HG03159 (cell line): Measurements from ENCODE around the gene CLDN4.
"Not testable (repeated sequence)": the region's sequence is repeated elsewhere in the genome, so short reads cannot be mapped to it uniquely, and the experiment has no call there.

Source experiments
- ATAC-seq: cut with Tn5 transposase; IDR thresholded peaks from one replicate; pipeline ENCODE4 v1.9.1; 2021; ENCODE audit warnings: mild to moderate bottlenecking, moderate library complexity; ENCODE audit not compliant: unreplicated experiment

Gene CLDN4

GRCh38 chr7:73823257-73823656, 7.5 kb upstream of the CLDN4 start:
- no peak for ATAC-seq

GRCh38 chr7:73823873-73824592, 6.8 kb upstream of the CLDN4 start:
- ATAC-seq, result no peak

GRCh38 chr7:73824986-73825385, 5.8 kb upstream of the CLDN4 start:
- ATAC-seq, result no peak

GRCh38 chr7:73827567-73828106, 3.2 kb upstream of the CLDN4 start:
- ATAC-seq, result no peak

- no peak for ATAC-seq
These were observed 2.5 kb upstream of the CLDN4 start for GRCh38 chr7:73828107-73828803.

GRCh38 chr7:73828972-73829371, 1.8 kb upstream of the CLDN4 start:
- ATAC-seq, result no peak

GRCh38 chr7:73829505-73829904, 1.3 kb upstream of the CLDN4 start:
- no peak for ATAC-seq

- ATAC-seq, result no peak
These were observed 695 bp upstream of the CLDN4 start for GRCh38 chr7:73829921-73830680.

GRCh38 chr7:73831584-73831833, 713 bp downstream of the CLDN4 start:
- ATAC-seq, result no peak

- ATAC-seq, result no peak
These were observed 1.2 kb downstream of the CLDN4 start for GRCh38 chr7:73831834-73832651.

GRCh38 chr7:73832806-73833205, 2.0 kb downstream of the CLDN4 start:
- ATAC-seq, result no peak

- no peak for ATAC-seq
These were observed 2.6 kb downstream of the CLDN4 start for GRCh38 chr7:73833251-73833919.

GRCh38 chr7:73834626-73835191, 3.9 kb downstream of the CLDN4 start:
- ATAC-seq, result no peak

- not testable (repeated sequence) for ATAC-seq
These were observed 6.4 kb downstream of the CLDN4 start for GRCh38 chr7:73837167-73837566.

- ATAC-seq, result no peak
These were observed 7.8 kb downstream of the CLDN4 start for GRCh38 chr7:73838642-73839041.

- no peak for ATAC-seq
These were observed 8.5 kb downstream of the CLDN4 start for GRCh38 chr7:73839290-73839689.

GRCh38 chr7:73839743-73840714, 9.2 kb downstream of the CLDN4 start:
- ATAC-seq, result no peak

- no peak for ATAC-seq
These were observed 10.1 kb downstream of the CLDN4 start for GRCh38 chr7:73840715-73841379.
